Stimulated activated naive CD4-positive, alpha-beta T cell treated with Interleukin-2 at 50 U/mL for 16 hours (primary cell): ENCODE data around the gene SMIM17.
A peak's percentile ranks its signal among the peaks of the same experiment; 100 is the strongest.

ENCODE experiments used
- DNase-seq: peaks from one replicate; lab custom pipeline; 2025; lab: John Stamatoyannopoulos, UW

Gene SMIM17

DNA sequence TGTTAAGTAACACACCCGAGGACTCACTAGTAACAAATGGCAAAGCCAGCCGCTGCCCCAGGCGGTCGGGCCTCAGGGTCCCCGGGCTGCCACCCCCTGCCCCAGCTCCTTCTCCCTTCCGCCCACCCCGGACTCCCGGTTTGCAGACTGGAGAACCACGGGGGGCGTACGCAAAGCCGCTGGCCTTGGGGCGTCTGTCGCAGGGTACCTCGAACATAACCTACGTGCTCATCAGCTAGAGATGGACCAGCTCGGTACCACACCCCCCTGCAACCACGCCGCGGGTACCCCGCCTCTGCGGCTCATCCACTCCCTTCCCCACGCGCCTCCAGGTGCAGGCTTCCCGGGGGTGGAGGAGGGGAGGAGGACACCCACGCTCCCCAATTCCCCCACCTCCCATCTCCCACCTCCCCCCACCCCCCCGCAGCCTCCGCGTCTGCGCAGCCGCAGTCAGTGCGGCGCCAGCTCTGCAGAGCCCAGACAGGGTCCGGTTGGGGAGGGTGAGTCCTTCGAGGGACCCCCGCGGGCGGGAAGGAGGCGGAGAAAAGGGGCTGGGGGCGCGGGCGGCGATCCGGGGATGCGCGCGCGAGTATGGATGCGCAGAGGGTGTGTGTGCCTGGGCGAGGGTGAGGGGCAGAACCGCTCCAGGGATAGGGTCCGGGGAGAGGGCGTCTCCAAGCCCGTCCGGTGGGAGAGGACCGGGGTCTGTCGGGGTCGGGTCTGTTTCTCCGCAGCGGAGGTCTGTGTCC is at the start of gene SMIM17:
TSS of gene SMIM17 (plus strand) at position 449 of the 749 bp plus-strand sequence. CDS start 2,509 bp downstream, outside the sequence.
- DNase-seq, result no peak

DNA sequence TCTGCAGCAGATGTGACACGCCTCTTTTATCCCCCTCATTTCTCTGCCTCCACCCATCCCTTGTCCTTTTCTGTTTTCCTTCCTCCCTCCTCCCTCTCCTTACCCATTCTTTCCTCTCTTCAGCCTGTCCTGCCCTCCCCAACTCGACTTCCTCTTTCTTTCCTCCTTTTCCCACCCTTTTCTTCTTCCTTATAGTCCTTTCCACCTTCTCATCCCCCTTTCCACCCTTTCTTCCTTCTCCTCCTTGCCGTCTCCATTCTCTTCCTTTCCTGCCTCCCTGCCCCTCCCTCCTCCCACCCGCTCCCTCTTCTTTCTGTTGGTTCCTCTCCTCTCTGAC is 48.5 kb upstream of the SMIM17 start:
- DNase-seq, result no peak

DNA sequence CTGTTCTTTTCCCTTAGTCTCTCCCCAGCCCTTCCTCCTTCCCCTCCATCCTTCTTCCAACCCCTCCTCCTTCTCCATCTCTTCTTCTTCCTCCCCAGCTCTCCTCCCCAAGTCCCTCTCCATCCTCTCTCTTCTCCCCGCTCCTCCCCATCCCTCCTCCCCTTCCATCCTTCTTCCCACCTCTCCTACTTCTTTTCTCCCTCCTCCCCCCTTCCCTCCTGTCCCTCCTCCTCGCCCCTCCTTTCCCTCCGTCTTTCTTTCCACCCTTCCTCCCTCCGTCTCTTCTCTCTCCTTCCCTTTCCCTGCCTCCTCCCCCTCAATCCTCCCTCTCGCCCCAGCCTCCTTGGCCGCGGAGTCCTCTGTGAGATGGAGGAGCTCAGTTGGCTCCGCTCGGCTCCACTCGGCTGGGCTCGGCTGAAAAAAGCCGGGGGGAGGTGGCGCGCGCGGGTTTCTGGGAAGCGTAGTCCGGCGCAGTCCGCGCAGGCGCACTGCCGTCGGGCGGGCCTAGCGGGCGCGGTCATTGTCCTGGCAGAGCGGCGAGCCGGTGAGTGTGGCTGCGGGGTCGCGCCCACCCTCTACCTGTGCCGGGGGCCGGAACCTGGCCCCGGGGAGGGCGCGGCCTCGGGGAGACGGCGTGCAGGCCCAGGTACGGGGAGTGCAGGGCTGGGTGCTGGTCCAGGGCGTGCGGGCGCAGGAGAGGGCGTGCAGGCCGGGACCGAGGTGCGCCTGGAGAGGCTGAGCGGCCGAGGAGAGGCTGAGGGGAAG is 48.0 kb upstream of the SMIM17 start, which contains the start of gene ZNF71:
TSS of gene ZNF71 (plus strand) at position 520 of the 765 bp plus-strand sequence. CDS start 6,257 bp downstream, outside the sequence.
- DNase-seq, result peak; percentile 85

DNA sequence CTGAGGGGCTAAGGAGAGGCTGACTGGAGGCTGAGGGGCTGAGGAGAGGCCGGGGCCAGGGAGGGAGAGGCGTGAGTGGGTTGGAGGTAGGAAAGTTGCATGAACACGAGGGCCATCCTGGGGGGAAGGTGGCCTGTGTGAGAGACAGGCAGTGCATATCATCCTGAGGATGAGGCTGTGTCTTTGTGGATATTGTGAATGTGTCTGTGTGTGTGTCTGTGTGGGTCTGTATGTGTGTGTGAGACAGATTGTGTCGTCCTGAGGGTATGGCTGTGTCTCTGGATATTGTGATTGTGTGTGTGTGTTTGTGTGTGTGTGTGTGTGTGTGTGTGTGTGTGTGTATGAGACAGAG is 47.4 kb upstream of the SMIM17 start:
- no peak for DNase-seq

DNA sequence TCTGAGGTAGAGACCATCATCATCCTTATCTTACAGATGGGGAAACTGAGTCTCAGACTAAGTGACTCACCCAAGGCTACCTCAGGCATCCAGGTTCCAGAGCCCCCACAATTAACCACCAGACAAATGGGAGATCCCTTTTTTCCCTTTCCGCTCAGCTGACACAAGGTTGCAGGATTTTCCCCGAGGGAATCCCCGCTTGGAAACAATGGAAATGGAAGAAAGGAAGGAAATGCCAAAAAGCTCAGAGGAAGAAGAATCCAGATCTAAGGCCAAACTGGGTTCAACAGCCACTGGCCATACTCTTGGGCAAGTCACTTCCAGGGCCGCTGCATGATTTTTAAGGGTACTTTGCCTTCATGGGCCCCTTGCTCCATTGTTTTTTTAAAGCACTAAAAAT is 46.3 kb upstream of the SMIM17 start:
- DNase-seq, result no peak

DNA sequence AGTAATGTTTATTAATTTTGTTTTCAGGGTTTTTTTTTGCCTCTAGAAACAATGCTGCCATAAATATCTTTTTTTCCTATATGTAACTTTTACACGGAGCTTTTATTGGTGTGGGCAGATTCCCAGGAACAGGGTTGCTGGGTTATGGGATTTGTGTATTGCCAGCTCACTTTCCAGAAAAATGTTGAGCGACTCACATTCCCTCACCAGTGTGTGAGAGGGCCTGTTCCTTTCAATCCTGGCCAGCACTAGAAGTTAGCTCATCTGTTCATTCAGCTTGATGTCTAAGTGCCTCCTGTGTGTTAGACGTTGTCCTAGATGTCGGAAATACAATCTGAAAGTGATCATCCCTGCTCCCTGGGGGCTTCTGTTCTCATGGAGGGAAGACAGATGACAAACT is 45.3 kb upstream of the SMIM17 start:
- DNase-seq, result no peak

DNA sequence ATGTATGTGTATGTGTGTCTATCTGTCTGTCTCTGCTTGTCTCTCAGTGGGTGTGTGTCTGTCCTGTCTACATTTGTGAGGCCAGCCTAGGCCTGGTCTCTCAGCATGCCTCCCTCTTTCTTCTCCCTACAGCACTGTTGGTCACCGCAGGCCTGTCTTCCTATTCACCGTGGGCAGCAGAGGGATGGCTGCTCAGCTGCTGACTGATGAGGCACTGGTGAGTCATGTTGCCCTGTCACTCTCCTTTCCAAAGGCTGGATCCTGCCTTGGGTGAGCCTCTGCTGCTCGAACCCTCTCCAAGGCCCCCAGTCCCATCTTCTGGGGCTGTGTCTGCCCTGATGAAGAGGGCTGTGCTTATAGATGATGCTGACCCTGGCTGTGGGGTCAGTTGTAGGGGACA is 41.6 kb upstream of the SMIM17 start:
- DNase-seq, result no peak

DNA sequence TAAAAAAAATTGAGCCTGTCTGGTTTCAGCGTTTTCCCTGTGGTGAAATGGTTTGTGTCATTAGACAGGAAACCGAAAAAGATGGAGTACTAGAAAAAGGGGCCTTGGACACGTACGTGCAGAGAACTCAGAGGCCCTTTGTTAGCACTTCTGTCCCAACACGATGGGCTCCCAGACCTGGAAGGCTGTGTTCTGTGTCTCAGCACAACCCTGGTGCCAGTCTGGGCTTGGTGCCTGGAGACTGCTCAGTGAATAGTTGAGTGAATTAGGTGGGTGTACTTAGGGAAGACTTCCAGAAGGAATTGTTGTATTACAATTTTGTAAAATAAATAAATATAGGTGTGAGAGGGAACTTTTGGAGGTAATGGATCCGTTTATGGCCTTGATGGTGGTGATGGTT is 39.1 kb upstream of the SMIM17 start:
- DNase-seq, result no peak

DNA sequence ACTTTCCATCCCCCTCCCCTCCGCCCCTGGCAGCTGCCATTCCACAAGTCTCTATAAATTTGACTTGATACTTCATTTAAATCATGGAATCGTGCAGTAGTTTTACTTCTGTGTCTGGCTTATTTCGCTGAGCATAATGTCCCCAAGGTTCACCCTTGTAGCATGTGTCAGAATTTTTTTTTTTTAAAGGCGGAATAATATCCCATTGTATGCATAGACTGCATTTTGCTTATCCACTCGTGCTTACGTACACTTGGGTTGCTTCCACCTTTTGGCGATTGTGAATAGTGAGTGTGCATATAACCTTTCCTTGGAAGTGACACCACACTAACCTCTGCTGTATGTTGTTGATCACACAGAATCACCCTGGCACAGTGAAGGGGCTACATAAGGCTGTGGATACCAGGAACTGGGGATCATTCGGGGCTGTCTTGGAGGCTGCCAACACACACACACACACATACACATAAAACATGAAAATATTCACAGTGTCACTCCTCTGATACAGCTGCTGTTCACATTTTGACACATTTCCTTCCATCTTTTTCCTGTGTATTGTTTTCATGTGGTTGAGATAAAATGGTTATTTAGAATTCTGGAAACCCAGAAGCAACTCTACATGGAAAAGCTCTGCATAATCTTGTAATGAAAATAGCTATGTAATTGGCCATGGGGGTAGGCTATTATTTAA is 34.5 kb upstream of the SMIM17 start:
- no peak for DNase-seq

DNA sequence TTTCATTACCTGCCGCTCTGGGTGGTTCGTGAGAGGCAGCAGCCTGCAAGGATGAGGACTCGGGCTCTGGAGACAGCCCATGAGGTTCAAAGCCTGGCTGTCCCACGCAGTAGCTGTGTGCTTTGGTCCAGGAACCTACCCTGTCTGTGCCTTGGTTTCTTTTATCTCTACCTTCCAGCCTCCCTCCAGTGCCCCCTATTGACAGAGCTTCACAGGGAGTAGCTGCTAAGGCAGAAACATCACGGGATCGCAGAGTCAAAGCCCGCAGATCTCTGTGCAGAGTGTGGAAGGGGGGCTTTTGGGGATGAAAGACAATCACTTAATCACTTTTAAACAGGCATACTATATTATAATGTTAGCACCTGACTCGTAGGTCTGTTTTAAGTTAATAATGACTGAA is 31.7 kb upstream of the SMIM17 start:
- DNase-seq, result no peak

DNA sequence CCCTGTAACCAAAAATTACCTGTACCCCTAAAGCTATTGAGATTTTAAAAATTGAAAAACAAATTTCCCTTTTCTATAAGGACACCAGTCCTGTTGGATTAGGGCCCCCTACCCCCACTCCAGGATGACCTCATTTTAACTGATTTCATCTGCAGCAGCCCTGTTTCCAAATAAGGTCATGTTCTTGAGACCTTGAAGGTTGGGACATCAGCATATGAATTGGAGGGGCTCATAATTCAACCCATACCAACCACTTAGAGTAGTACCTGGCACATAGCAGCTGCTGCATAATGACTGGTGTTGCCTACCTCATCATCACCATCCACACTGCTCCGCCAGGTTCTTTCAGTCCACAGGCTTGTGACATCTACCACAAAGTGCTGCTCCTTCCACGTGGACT is 30.2 kb upstream of the SMIM17 start:
- DNase-seq, result no peak

DNA sequence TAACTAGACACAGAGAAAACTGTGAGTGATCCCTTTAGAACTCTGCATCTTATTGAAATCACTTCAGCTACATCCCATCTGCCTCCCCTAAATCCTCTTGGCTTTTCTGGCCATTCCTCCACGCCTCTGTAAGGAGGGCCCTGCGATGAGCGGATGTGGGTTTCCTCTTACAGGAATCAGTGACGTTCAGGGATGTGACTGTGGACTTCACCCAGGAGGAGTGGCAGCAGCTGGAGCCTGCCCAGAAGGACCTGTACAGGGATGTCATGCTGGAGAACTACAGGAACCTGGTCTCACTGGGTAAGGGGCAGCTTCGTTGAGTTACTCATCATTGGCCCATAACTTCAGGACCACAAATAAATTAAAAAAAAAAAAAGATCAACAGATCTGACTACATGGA is 29.3 kb upstream of the SMIM17 start:
- DNase-seq, result no peak

DNA sequence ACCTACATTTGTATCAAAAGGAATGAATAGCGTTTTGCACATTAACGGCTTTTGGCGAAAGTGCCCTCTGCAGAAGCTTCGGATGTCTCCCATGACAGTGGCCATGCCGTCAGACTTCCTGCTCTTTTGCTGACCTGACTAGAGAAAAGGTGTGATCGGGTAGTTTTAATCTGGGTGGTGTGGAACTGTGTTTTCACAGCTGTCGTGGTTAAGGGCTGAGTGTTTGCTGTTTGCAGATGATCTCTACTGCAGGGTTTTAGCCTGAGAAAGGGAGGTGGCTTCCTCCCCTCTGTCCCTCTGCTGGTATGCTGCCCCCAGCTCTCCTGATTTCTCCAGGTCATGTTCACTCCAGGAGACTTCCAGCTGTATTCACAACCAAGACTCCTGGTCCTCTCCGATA is 25.4 kb upstream of the SMIM17 start:
- no peak for DNase-seq

DNA sequence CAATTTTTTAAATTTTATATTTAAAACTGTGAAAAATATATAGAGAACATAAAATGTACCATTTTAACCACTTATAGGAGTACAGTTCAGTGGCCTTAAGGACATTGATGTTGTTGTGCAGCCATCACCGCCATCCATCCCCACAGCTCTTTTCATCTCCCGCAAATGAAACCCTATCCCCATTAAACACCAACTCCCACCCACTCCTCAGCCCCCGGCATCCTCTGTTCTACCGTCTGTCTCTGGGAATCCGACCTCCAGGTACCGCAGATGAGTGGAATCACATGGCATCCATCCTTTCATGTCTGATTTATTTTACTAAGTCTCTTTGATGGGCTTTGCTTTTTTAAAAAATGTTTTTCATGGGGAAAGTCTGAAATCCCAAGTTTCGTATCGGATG is 23.8 kb upstream of the SMIM17 start:
- DNase-seq, result no peak

DNA sequence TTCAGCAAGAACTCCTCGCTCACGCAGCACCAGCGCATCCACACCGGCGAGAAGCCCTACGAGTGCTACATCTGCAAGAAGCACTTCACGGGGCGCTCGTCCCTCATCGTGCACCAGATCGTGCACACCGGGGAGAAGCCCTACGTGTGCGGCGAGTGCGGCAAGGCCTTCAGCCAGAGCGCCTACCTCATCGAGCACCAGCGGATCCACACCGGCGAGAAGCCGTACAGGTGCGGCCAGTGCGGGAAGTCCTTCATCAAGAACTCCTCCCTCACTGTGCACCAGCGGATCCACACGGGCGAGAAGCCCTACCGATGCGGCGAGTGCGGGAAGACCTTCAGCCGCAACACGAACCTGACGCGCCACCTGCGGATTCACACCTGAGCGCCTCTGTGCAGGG is 20.6 kb upstream of the SMIM17 start:
- no peak for DNase-seq

DNA sequence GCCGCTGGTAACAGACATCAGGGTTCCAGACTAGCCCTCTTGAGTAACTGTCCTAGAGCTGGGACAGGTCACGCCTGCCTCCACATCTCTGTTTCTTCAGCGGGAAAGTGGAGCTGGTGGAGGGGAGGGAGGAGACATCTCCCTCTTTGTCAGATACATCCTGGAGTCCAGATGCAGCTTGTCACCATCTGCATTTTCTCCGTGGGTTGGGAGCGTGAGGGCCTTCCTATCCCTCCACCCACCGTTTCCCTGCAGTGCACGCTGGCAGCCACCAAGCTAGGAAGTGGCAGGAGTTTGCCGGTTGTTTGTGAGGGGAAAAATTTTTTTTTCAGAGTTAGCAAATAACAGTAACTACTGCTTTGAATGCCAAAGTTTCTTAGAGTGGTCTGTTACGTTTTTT is 20.0 kb upstream of the SMIM17 start:
- no peak for DNase-seq

DNA sequence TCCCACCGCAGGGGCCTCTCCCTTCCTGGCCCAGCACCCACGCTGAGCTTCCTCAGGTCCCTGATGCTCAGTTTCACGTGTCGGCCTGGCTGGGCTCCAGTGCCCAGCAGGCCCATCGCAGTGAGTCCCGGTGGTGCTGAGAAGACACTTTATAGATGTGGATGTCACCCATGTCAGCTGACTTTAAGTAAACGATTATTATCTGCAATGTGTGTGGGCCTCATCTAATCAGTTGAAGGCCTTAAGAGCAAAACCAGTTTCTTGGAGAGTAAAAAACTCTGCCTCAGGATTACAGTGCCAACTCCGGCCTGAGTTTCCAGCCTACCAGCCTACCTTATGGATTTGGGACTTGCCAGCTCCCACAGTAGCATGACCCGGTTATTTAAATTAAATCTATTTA is 17.3 kb upstream of the SMIM17 start:
- no peak for DNase-seq

DNA sequence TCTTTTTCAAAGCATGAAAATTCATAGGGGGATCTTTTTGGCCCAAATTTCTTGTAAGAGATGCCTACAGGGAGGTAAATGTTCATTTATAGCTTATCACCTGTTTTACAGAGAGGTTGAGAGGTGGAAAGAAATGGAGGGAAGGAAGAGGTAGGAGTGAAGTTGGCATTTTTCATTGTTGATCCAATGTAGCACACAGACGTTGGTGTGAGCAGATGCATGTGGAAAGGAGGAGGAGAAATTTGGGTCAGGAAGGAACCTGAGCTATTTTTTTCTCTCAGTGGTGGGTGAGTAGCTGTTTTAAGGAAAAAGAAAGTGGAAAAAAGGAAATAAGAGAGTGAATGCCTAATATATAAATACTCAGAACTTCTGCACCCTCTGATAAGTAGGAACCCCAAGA is 9.9 kb upstream of the SMIM17 start:
- DNase-seq, result no peak

DNA sequence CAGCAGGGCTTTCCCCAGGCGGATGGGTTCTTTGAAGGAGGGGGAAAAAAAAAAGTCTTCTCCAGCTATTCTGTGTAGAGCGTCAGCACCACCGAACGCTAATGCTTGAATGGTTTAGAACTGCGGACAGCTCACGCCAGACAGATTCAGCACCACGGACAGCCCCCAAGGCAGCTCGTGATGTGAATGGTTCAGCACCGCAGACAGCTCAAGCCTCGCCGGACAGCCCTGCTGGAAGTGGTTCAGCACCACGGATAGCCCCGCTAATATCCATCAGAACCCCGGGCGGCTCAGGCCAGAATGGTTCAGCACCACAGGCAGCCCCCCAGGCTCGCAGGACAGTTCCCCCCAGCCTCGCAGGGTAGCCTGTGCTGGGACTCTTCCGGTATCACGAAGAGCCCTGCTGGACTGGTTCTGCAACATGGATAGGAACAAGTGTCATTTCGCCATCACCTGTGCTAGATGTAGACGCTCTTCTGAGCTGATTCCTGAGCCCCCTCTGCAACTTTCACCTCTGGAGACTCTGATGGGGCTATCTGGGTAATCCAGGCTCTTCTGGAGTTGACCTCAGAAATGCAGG is 4.9 kb upstream of the SMIM17 start:
- DNase-seq, result no peak

DNA sequence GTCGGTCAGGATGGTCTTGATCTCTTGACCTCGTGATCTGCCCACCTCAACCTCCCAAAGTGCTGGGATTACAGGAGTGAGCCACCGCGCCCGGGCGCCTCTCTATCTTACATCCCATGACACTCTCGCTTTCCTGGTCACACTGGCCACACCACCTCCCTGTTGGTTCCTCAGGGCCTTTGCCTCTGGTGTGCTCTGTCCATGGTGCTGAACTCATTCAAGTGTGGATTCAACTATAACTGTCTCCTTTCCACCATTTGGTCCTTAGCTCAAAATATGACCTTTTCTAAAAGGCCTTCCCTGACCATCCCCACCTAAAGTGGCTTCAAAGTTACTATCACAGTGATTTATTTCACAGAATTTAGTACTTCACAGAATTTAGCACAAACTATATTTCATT is 3.7 kb upstream of the SMIM17 start:
- DNase-seq, result no peak

DNA sequence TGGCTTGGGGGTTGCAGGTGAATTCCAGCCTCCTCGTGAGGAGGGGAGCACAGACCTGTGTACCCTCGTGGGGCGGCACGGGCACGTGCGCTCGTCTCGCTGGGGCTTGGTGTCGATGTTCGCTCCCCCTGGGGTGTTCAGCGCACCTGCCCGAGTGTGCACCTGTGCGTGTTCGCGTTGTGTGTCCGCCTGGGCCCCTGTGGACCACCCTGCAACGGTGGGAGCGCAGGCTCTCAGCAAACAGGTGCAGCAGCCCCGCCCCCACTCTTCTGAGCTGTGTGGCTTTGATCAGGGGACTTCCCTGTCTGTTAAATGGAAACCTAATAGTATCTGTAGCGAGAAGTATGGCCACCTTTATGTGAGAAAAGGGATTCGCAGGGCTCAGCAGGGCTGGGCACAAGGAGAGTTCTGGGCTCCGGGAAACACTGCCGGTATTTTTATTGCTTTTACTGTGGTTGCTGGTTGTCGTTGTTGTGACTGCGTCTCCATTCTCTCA is 549 bp downstream of the SMIM17 start:
- DNase-seq, result no peak

DNA sequence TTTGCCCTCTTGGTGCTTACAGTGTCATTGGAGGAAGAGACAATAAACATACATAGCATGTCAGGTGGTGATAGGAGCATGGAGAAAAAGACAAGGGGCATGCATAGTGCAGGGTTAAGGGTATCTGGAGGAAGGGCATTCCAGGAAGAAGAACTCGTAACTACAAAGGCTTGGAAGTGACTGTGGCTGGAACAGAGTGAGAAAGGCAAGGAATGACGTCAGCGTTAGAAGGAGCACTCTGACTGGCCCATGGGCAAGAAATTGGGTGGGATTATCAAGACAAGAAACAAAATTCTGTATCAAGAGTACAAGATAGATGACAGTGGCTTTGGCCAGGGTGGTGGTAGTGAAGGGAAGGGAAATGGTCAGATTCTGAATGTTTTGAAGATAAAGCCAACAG is 11.2 kb downstream of the SMIM17 start:
- DNase-seq, result no peak
